Liver (tissue), 9 donors: ENCODE measurements around the gene NXPH4. TPM values are rescaled to one million over a fixed set of nuclear protein-coding genes. Genes with fewer than 3 reads are reported as not detected.

Experiments
- DNase-seq: peaks from one replicate; pipeline ENCODE4 v3.0.0-alpha.2; 2017; ENCODE audit warnings: low spot score
- H3K27ac ChIP-seq, 2 donors: one replicate each; pipeline ENCODE4 v1.7.0; 2013; ENCODE audit warnings: inconsistent platforms in 2 of 2, low read length in 2 of 2, control low read depth in 1 of 2, low read depth in 1 of 2, mild to moderate bottlenecking in 1 of 2
- H3K27me3 ChIP-seq, 4 donors: one replicate each; pipeline versions ENCODE4 v1.6.1 to v1.7.0; 2013; ENCODE audit warnings: low read length in 3 of 4, inconsistent platforms in 1 of 4, mild to moderate bottlenecking in 1 of 4, moderate library complexity in 1 of 4; ENCODE audit not compliant: control insufficient read depth in 4 of 4, insufficient read depth in 4 of 4
- H3K36me3 ChIP-seq, 4 donors: one replicate each; pipeline versions ENCODE4 v1.6.1 to v1.7.0; 2013; ENCODE audit warnings: low read length in 3 of 4, mild to moderate bottlenecking in 3 of 4, low read depth in 1 of 4, moderate library complexity in 1 of 4; ENCODE audit not compliant: control insufficient read depth in 4 of 4, insufficient read depth in 3 of 4
- H3K4me1 ChIP-seq, 4 donors: one replicate each; pipeline versions ENCODE4 v1.6.1 to v1.7.0; 2013; ENCODE audit warnings: low read length in 3 of 4, mild to moderate bottlenecking in 3 of 4, moderate library complexity in 1 of 4; ENCODE audit not compliant: control insufficient read depth in 4 of 4, insufficient read depth in 4 of 4
- H3K4me3 ChIP-seq, 3 donors: one replicate each; pipeline versions ENCODE4 v1.6.1 to v1.7.0; 2013; ENCODE audit warnings: low read length in 3 of 3, control low read depth in 1 of 3, low read depth in 1 of 3, mild to moderate bottlenecking in 1 of 3
- H3K9ac ChIP-seq, 2 donors: one replicate each; pipeline ENCODE4 v1.7.0; 2013; ENCODE audit warnings: low read length in 2 of 2, mild to moderate bottlenecking in 2 of 2, moderate library complexity in 2 of 2, control low read depth in 1 of 2, low read depth in 1 of 2
- H3K9me3 ChIP-seq, 4 donors: one replicate each; pipeline versions ENCODE4 v1.6.1 to v1.7.0; 2013; ENCODE audit warnings: low read length in 3 of 4; ENCODE audit not compliant: control insufficient read depth in 4 of 4
- EGR1 ChIP-seq, 2 donors: IDR thresholded peaks; 2 replicates each; pipeline ENCODE4 v1.6.1; 2016 to 2018; ENCODE audit warnings: antibody characterized with exemption in 2 of 2, low read depth in 2 of 2
- FOXA1 ChIP-seq: IDR thresholded peaks from 2 replicates; pipeline ENCODE4 v1.6.1; 2016; ENCODE audit warnings: antibody characterized with exemption
- GABPA ChIP-seq, 2 donors: IDR thresholded peaks in 1 of 2; conservative IDR thresholded peaks in 1 of 2; 2 replicates each; pipeline ENCODE4 v1.6.1; 2016; ENCODE audit warnings: antibody characterized with exemption in 2 of 2, mild to moderate bottlenecking in 1 of 2, moderate library complexity in 1 of 2
- HNF4A ChIP-seq, 2 donors: conservative IDR thresholded peaks; 2 replicates each; pipeline ENCODE4 v1.6.1; 2016; ENCODE audit warnings: antibody characterized with exemption in 2 of 2, mild to moderate bottlenecking in 2 of 2
- JUND ChIP-seq, 2 donors: IDR thresholded peaks; 2 replicates each; pipeline ENCODE4 v1.6.1; 2016; ENCODE audit warnings: antibody characterized with exemption in 2 of 2
- NR2F2 ChIP-seq: IDR thresholded peaks from 2 replicates; pipeline ENCODE4 v1.6.1; 2016; ENCODE audit warnings: antibody characterized with exemption
- RAD21 ChIP-seq, 2 donors: IDR thresholded peaks; 2 replicates each; pipeline ENCODE4 v1.6.1; 2016; ENCODE audit warnings: antibody characterized with exemption in 2 of 2, mild to moderate bottlenecking in 2 of 2
- REST ChIP-seq: IDR thresholded peaks from 2 replicates; pipeline ENCODE4 v1.6.1; 2016; ENCODE audit warnings: antibody characterized with exemption, mild to moderate bottlenecking
- RXRA ChIP-seq, 2 donors: IDR thresholded peaks; 2 replicates each; pipeline ENCODE4 v1.6.1; 2017 to 2018; ENCODE audit warnings: antibody characterized with exemption in 2 of 2, mild to moderate bottlenecking in 1 of 2
- SP1 ChIP-seq: IDR thresholded peaks from 2 replicates; pipeline ENCODE4 v1.6.1; 2018; ENCODE audit warnings: antibody characterized with exemption, mild to moderate bottlenecking
- WGBS: extraction: QIAGEN DNeasy Blood & Tissue Kit; methylation state at CpG from one replicate; pipeline ENCODE4 v1.1.7; 2013; 5-methylcytosine and 5-hydroxymethylcytosine counted together
- polyA plus RNA-seq, 2 donors: library from polyadenylated mRNA; stranded (reverse) in 1 of 2; unstranded in 1 of 2; fragments of 200-250 nt in 1 of 2; fragments of >200 nt in 1 of 2; fragmentation: Nextera tagmentation in 1 of 2; extraction: Ambion mirVana in 1 of 2; gene quantifications; one replicate each; pipeline versions ENCODE4 v1.2.1 to v1.2.3, GENCODE V29; 2013 to 2015
- total RNA-seq, 2 donors: library from RNA; depleted of rRNA; stranded (reverse); fragments of >200 nt; gene quantifications; one replicate each; pipeline ENCODE4 v1.2.3, GENCODE V29; 2014
- TF ChIP-seq, protein P1 (sequence below): IDR thresholded peaks from 2 replicates; pipeline ENCODE4 v1.6.1; 2016; ENCODE audit warnings: antibody characterized with exemption
- TF ChIP-seq, protein P2 (sequence below): fragments of 150-350 bp; IDR thresholded peaks from 2 replicates; pipeline ENCODE4 v1.5.1; 2017; ENCODE audit warnings: improper control_type of control experiment, low read depth, low read length; ENCODE audit not compliant: missing input control
- donor health status: healthy.
- donor health status: healthy.
- donor health status: healthy.
- donor health status: healthy.
- donor health status: healthy.

Gene NXPH4
- total and polyA plus RNA-seq, 4 donors, result 0.15 TPM; not detected in 3

DNA sequence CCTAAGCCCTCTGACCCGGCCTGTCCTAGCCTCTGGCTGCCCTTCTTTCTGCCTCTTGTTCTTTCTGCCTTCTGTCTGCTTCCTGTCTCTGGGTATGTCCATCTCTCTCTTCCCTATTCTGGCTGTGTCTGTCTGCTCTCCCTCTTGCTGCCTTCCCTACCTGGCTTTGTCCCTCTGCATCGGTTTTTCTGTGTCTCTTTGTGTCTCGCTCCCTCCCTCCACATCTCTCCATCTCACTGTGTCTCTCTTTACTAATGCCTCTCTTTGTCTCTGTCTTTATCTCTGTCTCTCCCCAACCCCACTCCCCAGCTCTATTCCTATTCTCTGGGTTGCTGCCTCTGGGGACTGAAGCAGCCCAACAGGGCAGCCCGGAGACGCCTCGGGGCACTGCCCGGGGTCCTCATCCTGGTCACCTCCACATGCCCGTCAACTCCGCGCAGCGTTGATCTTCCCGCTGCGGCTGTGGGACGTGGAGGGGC, 23.0 kb downstream of the NXPH4 start:
- H3K27ac ChIP-seq, result no peak overlapping the region
- no peak for DNase-seq
- H3K9me3 ChIP-seq, result no peaks in the 10 kb centered on the region
- peaks cover 0 to 11% (median 0%) of the 10 kb centered on the region in 4 donors for H3K27me3 ChIP-seq
- H3K9ac ChIP-seq, result no peak overlapping the region
- no peaks in the 10 kb centered on the region for H3K36me3 ChIP-seq
- TF ChIP-seq HNF4A (conservative IDR thresholded peaks at IDR 0.05) (no peak), RAD21 (IDR thresholded peaks at IDR 0.05) (no peak), RXRA (IDR thresholded peaks at IDR 0.05) (no peak), GABPA (IDR thresholded peaks at IDR 0.05 in 1 of 2, conservative IDR thresholded peaks at IDR 0.05 in 1 of 2) (no peak), SP1 (no peak), JUND (IDR thresholded peaks at IDR 0.05) (no peak), NR2F2 (no peak)
- peak overlapping the region in 1 of 3 donors; percentile 51 for H3K4me3 ChIP-seq
- WGBS, result 5% methylated on average over 14 of the region's 14 CpGs
- H3K4me1 ChIP-seq, result peaks cover 21 to 50% (median 33%) of the 10 kb centered on the region in 4 donors

- peak overlapping the region in 1 of 3 donors; percentile 51 for H3K4me3 ChIP-seq
- no peaks in the 10 kb centered on the region for H3K9me3 ChIP-seq
- no peaks in the 10 kb centered on the region for H3K36me3 ChIP-seq
- no peak for TF ChIP-seq SP1
- TF ChIP-seq, protein P1, sequence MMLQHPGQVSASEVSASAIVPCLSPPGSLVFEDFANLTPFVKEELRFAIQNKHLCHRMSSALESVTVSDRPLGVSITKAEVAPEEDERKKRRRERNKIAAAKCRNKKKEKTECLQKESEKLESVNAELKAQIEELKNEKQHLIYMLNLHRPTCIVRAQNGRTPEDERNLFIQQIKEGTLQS, result no peak
- TF ChIP-seq RAD21 (IDR thresholded peaks at IDR 0.05), result no peak
- TF ChIP-seq REST, result no peak
- TF ChIP-seq GABPA (IDR thresholded peaks at IDR 0.05 in 1 of 2, conservative IDR thresholded peaks at IDR 0.05 in 1 of 2), result no peak
- TF ChIP-seq FOXA1, result no peak
- TF ChIP-seq EGR1 (IDR thresholded peaks at IDR 0.05; ENCODE audit: low read depth in 2 of 2), result peak; percentile 84 to 91
- TF ChIP-seq, protein P2, sequence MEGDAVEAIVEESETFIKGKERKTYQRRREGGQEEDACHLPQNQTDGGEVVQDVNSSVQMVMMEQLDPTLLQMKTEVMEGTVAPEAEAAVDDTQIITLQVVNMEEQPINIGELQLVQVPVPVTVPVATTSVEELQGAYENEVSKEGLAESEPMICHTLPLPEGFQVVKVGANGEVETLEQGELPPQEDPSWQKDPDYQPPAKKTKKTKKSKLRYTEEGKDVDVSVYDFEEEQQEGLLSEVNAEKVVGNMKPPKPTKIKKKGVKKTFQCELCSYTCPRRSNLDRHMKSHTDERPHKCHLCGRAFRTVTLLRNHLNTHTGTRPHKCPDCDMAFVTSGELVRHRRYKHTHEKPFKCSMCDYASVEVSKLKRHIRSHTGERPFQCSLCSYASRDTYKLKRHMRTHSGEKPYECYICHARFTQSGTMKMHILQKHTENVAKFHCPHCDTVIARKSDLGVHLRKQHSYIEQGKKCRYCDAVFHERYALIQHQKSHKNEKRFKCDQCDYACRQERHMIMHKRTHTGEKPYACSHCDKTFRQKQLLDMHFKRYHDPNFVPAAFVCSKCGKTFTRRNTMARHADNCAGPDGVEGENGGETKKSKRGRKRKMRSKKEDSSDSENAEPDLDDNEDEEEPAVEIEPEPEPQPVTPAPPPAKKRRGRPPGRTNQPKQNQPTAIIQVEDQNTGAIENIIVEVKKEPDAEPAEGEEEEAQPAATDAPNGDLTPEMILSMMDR, result peak; percentile 10
- no peak overlapping the region for H3K9ac ChIP-seq
- peaks cover 0 to 11% (median 0%) of the 10 kb centered on the region in 4 donors for H3K27me3 ChIP-seq
- H3K27ac ChIP-seq, result no peak overlapping the region
- peak; percentile 34 for DNase-seq
- 1% methylated on average over 72 of the region's 72 CpGs for whole genome bisulfite sequencing
- peaks cover 20 to 49% (median 33%) of the 10 kb centered on the region in 4 donors for H3K4me1 ChIP-seq
Measured at GRCh38 chr12:57240066-57240921, 23.7 kb downstream of the NXPH4 start.
